Measurements from ENCODE around the gene POLD4. TPM values are rescaled to one million over a fixed set of nuclear protein-coding genes. Genes with fewer than 3 reads are reported as not detected.

The POLD4 gene
- total RNA-seq, 1 donor from 2014 or later, result 19.8 TPM

DNA sequence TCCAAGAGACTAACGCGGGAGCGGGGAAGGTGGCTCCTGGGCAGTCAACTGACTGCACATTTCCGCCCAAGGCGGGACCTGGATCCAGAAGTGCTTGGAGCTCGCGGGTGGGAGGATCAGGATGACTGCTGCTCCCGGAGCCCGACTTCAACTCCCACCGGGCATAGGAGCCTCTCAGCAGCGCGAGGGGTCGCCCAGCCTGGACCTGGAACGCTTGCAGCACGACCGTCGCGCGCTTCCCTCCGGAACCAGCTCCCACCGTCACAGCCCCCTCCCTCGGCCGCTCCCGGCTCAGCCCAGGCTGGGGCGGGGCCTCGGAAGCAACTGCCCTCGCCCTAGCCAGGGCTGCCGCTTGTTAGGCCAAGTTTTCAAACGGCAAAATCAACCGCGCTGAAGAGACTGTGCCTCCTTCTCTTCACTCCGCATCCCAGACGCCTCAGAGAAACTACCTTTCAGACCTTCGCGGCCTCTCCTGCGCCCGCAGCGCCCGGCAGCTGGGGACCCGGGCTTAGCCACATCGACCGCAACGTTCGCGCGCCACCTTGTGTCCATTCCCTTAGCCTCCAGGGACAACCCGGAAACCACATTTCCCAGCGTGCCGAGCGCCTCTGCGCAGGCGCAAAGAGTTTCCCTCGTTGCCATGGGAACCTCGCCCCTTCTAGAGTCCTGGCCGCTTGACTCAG lies 36.0 kb downstream of the POLD4 start:
- no peaks in the 10 kb centered on the region for H3K27me3 Mint-ChIP-seq
- H3K4me1 Mint-ChIP-seq (ENCODE audit: low read depth), result peaks cover 11% of the 10 kb centered on the region
- peak overlapping the region; percentile 96 for H3K27ac Mint-ChIP-seq
- H3K4me3 Mint-ChIP-seq (ENCODE audit: low read depth), result peak overlapping the region; percentile 96
- TF ChIP-seq, protein P1, sequence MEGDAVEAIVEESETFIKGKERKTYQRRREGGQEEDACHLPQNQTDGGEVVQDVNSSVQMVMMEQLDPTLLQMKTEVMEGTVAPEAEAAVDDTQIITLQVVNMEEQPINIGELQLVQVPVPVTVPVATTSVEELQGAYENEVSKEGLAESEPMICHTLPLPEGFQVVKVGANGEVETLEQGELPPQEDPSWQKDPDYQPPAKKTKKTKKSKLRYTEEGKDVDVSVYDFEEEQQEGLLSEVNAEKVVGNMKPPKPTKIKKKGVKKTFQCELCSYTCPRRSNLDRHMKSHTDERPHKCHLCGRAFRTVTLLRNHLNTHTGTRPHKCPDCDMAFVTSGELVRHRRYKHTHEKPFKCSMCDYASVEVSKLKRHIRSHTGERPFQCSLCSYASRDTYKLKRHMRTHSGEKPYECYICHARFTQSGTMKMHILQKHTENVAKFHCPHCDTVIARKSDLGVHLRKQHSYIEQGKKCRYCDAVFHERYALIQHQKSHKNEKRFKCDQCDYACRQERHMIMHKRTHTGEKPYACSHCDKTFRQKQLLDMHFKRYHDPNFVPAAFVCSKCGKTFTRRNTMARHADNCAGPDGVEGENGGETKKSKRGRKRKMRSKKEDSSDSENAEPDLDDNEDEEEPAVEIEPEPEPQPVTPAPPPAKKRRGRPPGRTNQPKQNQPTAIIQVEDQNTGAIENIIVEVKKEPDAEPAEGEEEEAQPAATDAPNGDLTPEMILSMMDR (IDR thresholded peaks at IDR 0.05; ENCODE audit: unreplicated experiment), result peak; percentile 92
- no peaks in the 10 kb centered on the region for H3K9me3 Mint-ChIP-seq (ENCODE audit: low read depth)
- DNase-seq (ENCODE audit: low spot score, unreplicated experiment), result peak; percentile 99
- no peaks in the 10 kb centered on the region for H3K36me3 Mint-ChIP-seq (ENCODE audit: insufficient read depth)

DNA sequence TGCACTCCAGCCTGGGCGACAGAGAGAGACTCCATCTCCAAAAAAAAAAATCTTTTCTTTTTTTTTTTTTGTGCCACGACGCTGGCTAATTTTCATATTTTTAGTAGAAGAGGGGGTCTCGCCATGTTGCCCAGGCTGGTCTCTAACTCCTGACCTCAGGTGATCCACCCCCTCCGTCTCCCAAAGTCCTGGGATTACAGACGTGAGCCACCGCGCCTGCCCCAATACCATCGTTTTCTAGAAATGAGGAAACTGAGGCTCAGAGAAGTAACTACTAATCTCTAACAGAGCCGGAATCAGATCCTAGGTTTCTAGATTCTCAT lies 36.5 kb downstream of the POLD4 start:
- Mint-ChIP-seq H3K9me3 (ENCODE audit: low read depth) (no peaks in the 10 kb centered on the region), H3K27ac (peak overlapping the region; percentile 96), H3K4me3 (ENCODE audit: low read depth) (peak overlapping the region; percentile 96), H3K4me1 (ENCODE audit: low read depth) (peaks cover 11% of the 10 kb centered on the region), H3K27me3 (no peaks in the 10 kb centered on the region), H3K36me3 (ENCODE audit: insufficient read depth) (no peaks in the 10 kb centered on the region)
- TF ChIP-seq, protein P1 (IDR thresholded peaks at IDR 0.05; ENCODE audit: unreplicated experiment), result no peak
- DNase-seq (ENCODE audit: low spot score, unreplicated experiment), result no peak

DNA sequence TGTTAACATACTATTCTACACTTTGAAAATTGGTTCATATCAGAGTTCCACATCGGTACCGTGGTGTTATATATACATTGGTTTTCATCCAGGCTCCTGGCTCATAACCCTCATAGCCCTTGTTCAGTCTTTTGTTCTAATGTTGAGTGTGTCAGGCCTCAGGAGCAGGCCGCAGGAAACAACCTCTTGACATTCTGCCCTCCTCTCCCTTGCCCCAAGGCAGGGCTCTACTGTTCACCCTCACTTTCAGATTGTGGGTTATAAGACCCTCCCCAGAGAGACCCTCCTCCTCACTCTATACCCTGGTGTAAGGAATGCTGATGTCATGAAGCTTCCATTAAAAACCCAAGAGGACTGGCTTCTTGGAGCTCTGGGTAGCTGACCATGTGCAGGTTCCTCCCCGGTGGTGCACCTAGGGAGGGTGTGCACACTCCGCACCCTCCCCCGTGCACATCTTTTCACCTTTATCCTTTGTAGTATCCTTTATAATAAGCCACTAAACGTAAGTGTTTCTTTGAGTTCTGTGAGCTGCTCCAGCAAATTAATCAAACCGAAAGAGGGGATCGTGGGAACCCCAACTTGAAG lies 37.9 kb downstream of the POLD4 start:
- Mint-ChIP-seq H3K27me3 (no peaks in the 10 kb centered on the region), H3K9me3 (ENCODE audit: low read depth) (no peaks in the 10 kb centered on the region), H3K4me3 (ENCODE audit: low read depth) (peak overlapping the region; percentile 17), H3K36me3 (ENCODE audit: insufficient read depth) (no peaks in the 10 kb centered on the region), H3K4me1 (ENCODE audit: low read depth) (peaks cover 11% of the 10 kb centered on the region), H3K27ac (no peak overlapping the region)
- TF ChIP-seq, protein P1 (IDR thresholded peaks at IDR 0.05; ENCODE audit: unreplicated experiment), result no peak
- no peak for DNase-seq (ENCODE audit: low spot score, unreplicated experiment)

DNA sequence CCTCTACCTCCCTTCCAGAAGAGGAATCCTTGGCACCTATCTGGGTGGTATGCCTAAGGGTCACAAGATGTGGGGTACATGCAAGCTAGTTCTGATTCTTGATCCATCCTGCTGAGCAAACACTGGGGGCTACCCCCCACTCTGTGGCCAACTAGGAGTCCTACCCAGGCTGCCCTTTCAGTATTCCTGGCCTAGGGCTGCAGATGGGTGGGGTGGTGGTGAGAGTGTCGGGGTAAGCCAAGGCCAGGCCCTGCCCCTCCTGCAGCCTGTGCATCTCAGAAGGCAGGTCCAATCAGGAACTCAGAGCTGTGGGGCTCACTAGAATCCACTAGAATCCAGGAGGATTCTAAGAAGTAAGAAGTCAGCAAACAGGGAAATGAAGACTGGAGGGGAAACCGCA lies 39.1 kb downstream of the POLD4 start:
- no peaks in the 10 kb centered on the region for H3K9me3 Mint-ChIP-seq (ENCODE audit: low read depth)
- H3K27ac Mint-ChIP-seq, result no peak overlapping the region
- DNase-seq (ENCODE audit: low spot score, unreplicated experiment), result no peak
- peaks cover 11% of the 10 kb centered on the region for H3K4me1 Mint-ChIP-seq (ENCODE audit: low read depth)
- H3K36me3 Mint-ChIP-seq (ENCODE audit: insufficient read depth), result no peaks in the 10 kb centered on the region
- TF ChIP-seq, protein P1 (IDR thresholded peaks at IDR 0.05; ENCODE audit: unreplicated experiment), result no peak
- no peak overlapping the region for H3K4me3 Mint-ChIP-seq (ENCODE audit: low read depth)
- H3K27me3 Mint-ChIP-seq, result no peaks in the 10 kb centered on the region

DNA sequence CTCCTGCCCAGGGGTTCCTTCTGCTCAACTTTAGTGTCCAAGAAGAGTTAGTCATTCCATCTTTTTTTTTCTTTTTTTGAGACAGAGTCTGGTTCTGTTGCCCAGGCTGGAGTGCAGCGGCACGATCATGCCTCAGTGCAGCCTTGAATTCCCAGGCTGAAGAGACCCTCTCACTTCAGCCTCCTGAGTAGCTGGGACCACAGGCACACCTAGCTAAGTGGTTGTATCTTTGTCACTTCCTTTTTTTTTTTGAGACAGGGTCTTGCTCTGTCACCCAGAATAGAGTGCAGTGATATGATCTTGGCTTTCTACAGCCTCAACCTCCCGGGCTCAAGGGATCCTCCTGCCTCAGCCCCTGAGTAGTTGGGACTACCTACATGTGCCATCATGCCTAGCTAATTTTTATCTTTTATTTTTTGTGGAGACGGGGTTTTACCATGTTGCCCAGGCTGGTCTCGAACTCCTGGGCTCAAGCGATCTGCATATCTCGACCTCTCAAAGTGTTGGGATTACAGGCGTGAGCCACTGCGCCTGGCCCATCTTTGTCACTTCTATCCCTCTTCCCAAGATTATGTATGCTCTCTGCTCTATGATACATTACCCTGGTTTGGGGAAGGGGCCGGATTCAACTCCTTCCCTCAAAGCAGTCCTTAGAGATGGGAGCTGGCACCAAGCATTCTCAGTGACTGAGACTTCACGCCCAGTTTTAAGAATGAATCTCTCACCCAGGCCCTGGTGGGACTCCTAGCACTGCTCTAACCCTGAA lies 40.0 kb downstream of the POLD4 start:
- Mint-ChIP-seq H3K36me3 (ENCODE audit: insufficient read depth) (no peaks in the 10 kb centered on the region), H3K4me3 (ENCODE audit: low read depth) (no peak overlapping the region), H3K4me1 (ENCODE audit: low read depth) (peaks cover 5% of the 10 kb centered on the region), H3K27ac (no peak overlapping the region), H3K9me3 (ENCODE audit: low read depth) (no peaks in the 10 kb centered on the region), H3K27me3 (no peaks in the 10 kb centered on the region)
- no peak for DNase-seq (ENCODE audit: low spot score, unreplicated experiment)
- TF ChIP-seq, protein P1 (IDR thresholded peaks at IDR 0.05; ENCODE audit: unreplicated experiment), result no peak

All from progenitor cell of endocrine pancreas (in vitro differentiated cells).